Vagina (tissue), 2 donors: ENCODE measurements around the gene PDE7B. TPM values are rescaled to one million over a fixed set of nuclear protein-coding genes. Genes with fewer than 3 reads are reported as not detected.
A peak's percentile ranks its signal among the peaks of the same experiment; 100 is the strongest.

Source experiments
- DNase-seq, 2 donors: peaks; one replicate each; pipeline ENCODE4 v3.0.0-alpha.2; 2017; ENCODE audit errors: extremely low spot score in 2 of 2
- H3K27ac ChIP-seq: fragments of 200-600 bp; sonication (generic); one replicate; pipeline ENCODE4 v1.5.1; 2019
- H3K27me3 ChIP-seq: fragments of 200-600 bp; sonication (generic); one replicate; pipeline ENCODE4 v1.5.1; 2019
- H3K36me3 ChIP-seq, 2 donors: fragments of 200-600 bp; sonication (generic); one replicate each; pipeline ENCODE4 v1.5.1; 2017 to 2019
- H3K4me1 ChIP-seq: fragments of 200-600 bp; sonication (generic); one replicate; pipeline ENCODE4 v1.5.1; 2019
- H3K4me3 ChIP-seq, 2 donors: fragments of 200-600 bp; sonication (generic); 1 replicate in 1 of 2; 2 replicates in 1 of 2; pipeline ENCODE4 v1.5.1; 2016 to 2019
- H3K9me3 ChIP-seq: fragments of 200-600 bp; sonication (generic); one replicate; pipeline ENCODE4 v1.5.1; 2019
- POLR2A ChIP-seq, 2 donors: fragments of 450-650 bp; IDR thresholded peaks; one replicate each; pipeline ENCODE4 v1.6.1; 2017; ENCODE audit warnings: antibody characterized with exemption in 2 of 2, mild to moderate bottlenecking in 2 of 2, moderate library complexity in 2 of 2
- POLR2AphosphoS5 ChIP-seq, 2 donors: sonication (generic); formaldehyde crosslinking; IDR thresholded peaks; one replicate each; pipeline ENCODE4 v1.9.0; 2017; ENCODE audit warnings: antibody characterized with exemption in 2 of 2, mild to moderate bottlenecking in 2 of 2, low read depth in 1 of 2; ENCODE audit not compliant: insufficient read depth in 1 of 2
- intact Hi-C: fragments of 100-400 bp; cut with DNase I; formaldehyde crosslinking; loops from one replicate; pipeline ENCODE4 v1.15.1; 2023
- total RNA-seq: library from RNA; depleted of rRNA; stranded (reverse); fragments of >200 nt; gene quantifications from one replicate; pipeline ENCODE4 v1.2.3, GENCODE V29; 2016
- TF ChIP-seq, protein P1 (sequence below), 3 experiments: fragments of 450-650 bp in 2 of 3; fragments of 200-600 bp in 1 of 3; sonication (generic) in 1 of 3; IDR thresholded peaks; one replicate each; pipeline ENCODE4 v1.5.1; 2017 to 2019; ENCODE audit warnings: antibody characterized with exemption in 3 of 3, mild to moderate bottlenecking in 2 of 3, moderate library complexity in 2 of 3

PDE7B gene
- total RNA-seq, 1 donor from 2014 or later = 6.9 TPM

DNA sequence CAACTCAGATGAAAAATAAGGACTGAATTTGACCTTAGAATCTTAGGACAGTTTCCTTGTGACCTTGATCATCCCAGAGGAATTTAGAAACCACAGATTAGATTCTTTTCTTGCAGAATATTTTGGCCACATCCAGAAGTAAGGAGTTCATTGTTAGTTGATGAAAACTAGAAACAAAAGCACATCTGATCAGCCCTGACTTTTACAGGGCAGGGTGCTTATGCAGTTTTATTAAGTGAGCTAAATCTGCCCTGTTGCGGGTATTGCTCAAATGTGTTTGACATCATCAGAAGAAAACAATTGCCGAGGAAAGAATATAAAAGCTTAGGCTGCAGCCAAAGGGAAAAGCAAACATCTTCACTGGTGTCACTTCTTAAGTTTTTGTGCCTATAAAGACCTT is 297.8 kb downstream of the PDE7B start:
- Histone ChIP-seq H3K9me3 (no peaks in the 10 kb centered on the region), H3K36me3 (no peaks in the 10 kb centered on the region), H3K4me1 (no peaks in the 10 kb centered on the region), H3K27me3 (no peaks in the 10 kb centered on the region), H3K4me3 (no peak overlapping the region), H3K27ac (no peak overlapping the region)
- intact Hi-C loops = no loop called here
- no peak for DNase-seq
- TF ChIP-seq POLR2A (IDR thresholded peaks at IDR 0.05) = no peak
- TF ChIP-seq POLR2AphosphoS5 (IDR thresholded peaks at IDR 0.05; ENCODE audit: insufficient read depth in 1 of 2, low read depth in 1 of 2) = no peak
- TF ChIP-seq, protein P1, sequence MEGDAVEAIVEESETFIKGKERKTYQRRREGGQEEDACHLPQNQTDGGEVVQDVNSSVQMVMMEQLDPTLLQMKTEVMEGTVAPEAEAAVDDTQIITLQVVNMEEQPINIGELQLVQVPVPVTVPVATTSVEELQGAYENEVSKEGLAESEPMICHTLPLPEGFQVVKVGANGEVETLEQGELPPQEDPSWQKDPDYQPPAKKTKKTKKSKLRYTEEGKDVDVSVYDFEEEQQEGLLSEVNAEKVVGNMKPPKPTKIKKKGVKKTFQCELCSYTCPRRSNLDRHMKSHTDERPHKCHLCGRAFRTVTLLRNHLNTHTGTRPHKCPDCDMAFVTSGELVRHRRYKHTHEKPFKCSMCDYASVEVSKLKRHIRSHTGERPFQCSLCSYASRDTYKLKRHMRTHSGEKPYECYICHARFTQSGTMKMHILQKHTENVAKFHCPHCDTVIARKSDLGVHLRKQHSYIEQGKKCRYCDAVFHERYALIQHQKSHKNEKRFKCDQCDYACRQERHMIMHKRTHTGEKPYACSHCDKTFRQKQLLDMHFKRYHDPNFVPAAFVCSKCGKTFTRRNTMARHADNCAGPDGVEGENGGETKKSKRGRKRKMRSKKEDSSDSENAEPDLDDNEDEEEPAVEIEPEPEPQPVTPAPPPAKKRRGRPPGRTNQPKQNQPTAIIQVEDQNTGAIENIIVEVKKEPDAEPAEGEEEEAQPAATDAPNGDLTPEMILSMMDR (IDR thresholded peaks at IDR 0.05) = no peak

DNA sequence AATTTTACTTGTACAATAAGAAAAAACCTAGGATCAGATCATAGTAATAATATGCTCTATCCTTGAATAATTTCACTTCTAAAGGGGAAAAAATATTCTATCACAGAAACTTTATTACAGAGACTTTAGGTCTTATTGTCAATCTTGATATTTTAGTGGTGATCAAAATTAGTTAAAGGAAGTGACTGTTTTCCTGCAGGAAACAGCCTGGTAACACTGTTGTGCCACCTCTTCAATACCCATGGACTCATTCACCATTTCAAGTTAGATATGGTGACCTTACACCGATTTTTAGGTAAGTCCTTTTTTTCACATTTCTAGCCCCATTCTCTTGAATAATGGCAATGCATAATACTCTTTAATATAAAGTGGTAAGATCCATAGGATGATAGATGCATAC is 299.5 kb downstream of the PDE7B start:
- DNase-seq = no peak
- intact Hi-C loops = no loop called here
- Histone ChIP-seq H3K4me3 (no peak overlapping the region), H3K27ac (no peak overlapping the region), H3K4me1 (no peaks in the 10 kb centered on the region), H3K36me3 (peaks cover 0 to 4% of the 10 kb centered on the region in 2 donors), H3K27me3 (no peaks in the 10 kb centered on the region), H3K9me3 (no peaks in the 10 kb centered on the region)
- TF ChIP-seq POLR2A (IDR thresholded peaks at IDR 0.05) (no peak), POLR2AphosphoS5 (IDR thresholded peaks at IDR 0.05; ENCODE audit: insufficient read depth in 1 of 2, low read depth in 1 of 2) (no peak)
- TF ChIP-seq, protein P1 (IDR thresholded peaks at IDR 0.05) = no peak

DNA sequence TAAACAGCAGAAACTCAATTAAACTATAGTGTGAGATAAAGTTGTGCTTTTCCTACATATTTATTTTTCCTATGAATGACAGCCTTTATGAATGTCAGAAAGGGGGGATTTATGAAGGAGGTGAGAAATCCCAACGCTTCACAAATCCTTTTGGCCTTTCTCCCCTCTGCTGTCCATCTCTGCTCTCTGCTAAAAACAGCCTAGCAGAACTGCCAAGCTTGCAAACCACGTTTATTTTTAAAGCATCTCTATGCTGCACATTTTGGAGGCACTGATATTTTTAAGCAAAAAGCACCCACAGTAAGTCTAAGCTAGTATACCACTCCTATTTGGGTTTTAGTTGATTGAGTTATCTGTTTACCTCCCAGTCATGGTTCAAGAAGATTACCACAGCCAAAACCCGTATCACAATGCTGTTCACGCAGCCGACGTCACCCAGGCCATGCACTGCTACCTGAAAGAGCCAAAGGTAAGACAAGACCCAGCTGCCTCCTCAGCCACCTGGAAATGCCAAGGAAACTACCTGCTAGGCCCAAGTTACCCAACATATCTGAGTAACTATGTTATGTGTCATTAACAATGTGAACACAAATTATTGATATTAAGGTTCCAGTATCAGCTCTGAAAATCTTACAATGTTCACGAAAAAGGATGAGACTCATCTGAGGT is 302.3 kb downstream of the PDE7B start:
- H3K27ac ChIP-seq = no peak overlapping the region
- no peak for DNase-seq
- TF ChIP-seq, protein P1 (IDR thresholded peaks at IDR 0.05) = no peak
- TF ChIP-seq POLR2AphosphoS5 (IDR thresholded peaks at IDR 0.05; ENCODE audit: insufficient read depth in 1 of 2, low read depth in 1 of 2) (no peak), POLR2A (IDR thresholded peaks at IDR 0.05) (no peak)
- intact Hi-C loops = no loop called here
- H3K4me3 ChIP-seq = no peak overlapping the region
- H3K36me3 ChIP-seq = peaks cover 0 to 4% of the 10 kb centered on the region in 2 donors
- H3K27me3 ChIP-seq = no peaks in the 10 kb centered on the region
- peaks cover 10% of the 10 kb centered on the region for H3K4me1 ChIP-seq
- no peaks in the 10 kb centered on the region for H3K9me3 ChIP-seq

DNA sequence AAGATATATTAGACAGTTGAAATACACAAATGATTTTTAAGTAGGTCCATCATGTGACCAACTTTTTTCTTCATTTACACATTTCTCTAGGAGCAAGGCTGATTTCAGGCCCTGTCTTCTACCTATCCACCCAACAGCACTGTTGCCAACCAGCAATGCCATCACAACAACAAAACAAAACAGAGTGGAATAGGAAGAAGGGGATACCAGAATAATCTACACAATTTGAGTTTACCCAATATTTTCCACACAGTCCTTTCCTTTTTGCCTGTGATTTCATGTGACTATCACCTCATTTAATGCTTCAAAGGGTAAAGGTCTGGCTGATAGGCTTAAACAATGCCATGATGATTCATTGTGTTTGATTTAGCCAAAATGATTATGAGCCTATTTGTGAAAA is 303.7 kb downstream of the PDE7B start:
- Histone ChIP-seq H3K36me3 (peaks cover 0 to 4% of the 10 kb centered on the region in 2 donors), H3K9me3 (no peaks in the 10 kb centered on the region), H3K27me3 (no peaks in the 10 kb centered on the region), H3K27ac (no peak overlapping the region), H3K4me3 (no peak overlapping the region), H3K4me1 (peaks cover 22% of the 10 kb centered on the region)
- TF ChIP-seq, protein P1 (IDR thresholded peaks at IDR 0.05) = no peak
- no peak for TF ChIP-seq POLR2A (IDR thresholded peaks at IDR 0.05)
- TF ChIP-seq POLR2AphosphoS5 (IDR thresholded peaks at IDR 0.05; ENCODE audit: insufficient read depth in 1 of 2, low read depth in 1 of 2) = no peak
- intact Hi-C loops = no loop called here
- no peak for DNase-seq

DNA sequence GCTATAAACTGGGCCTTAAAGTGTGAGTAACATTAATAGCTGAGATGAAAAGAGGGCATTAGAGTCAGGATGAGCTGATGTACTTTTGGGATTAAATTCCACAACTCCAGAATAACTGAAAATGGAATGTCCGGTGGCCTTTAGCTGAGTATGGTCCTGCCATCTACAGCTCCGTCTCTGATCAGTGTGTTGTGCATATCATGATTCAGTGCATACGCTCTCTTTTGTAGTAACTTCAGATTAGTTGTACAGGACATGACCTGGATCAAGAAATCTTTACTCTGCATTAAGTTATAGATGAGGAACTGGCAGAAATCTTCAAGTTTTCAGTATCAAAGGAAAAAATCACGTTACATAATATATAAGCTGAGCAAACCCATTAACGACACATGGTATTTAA is 306.2 kb downstream of the PDE7B start:
- H3K27ac ChIP-seq = peak overlapping the region; percentile 63
- H3K4me1 ChIP-seq = peaks cover 22% of the 10 kb centered on the region
- TF ChIP-seq, protein P1 (IDR thresholded peaks at IDR 0.05) = no peak
- no peak for TF ChIP-seq POLR2A (IDR thresholded peaks at IDR 0.05)
- TF ChIP-seq POLR2AphosphoS5 (IDR thresholded peaks at IDR 0.05; ENCODE audit: insufficient read depth in 1 of 2, low read depth in 1 of 2) = no peak
- peaks cover 0 to 4% of the 10 kb centered on the region in 2 donors for H3K36me3 ChIP-seq
- no peak for DNase-seq
- H3K4me3 ChIP-seq = no peak overlapping the region
- no peaks in the 10 kb centered on the region for H3K27me3 ChIP-seq
- intact Hi-C loops = no loop called here
- H3K9me3 ChIP-seq = no peaks in the 10 kb centered on the region
